ENCODE data around the gene MAU2. TPM values are rescaled to one million over a fixed set of nuclear protein-coding genes. Genes with fewer than 3 reads are reported as not detected.

Gene MAU2
- total RNA-seq, 1 donor from 2014 or later, result 35.0 TPM

- no peak overlapping the region for H3K27ac ChIP-seq
- H3K9me3 ChIP-seq (ENCODE audit: low read depth), result no peaks in the 10 kb centered on the region
- Mint-ChIP-seq H3K36me3 (peaks cover 9% of the 10 kb centered on the region), H3K4me1 (no peaks in the 10 kb centered on the region), H3K9me3 (no peaks in the 10 kb centered on the region), H3K4me3 (no peak overlapping the region), H3K27ac (no peak overlapping the region), H3K27me3 (ENCODE audit: insufficient read depth, low read depth) (peaks cover 5% of the 10 kb centered on the region)
- H3K27me3 ChIP-seq, result no peaks in the 10 kb centered on the region
- no peak for TF ChIP-seq CTCF (IDR thresholded peaks at IDR 0.05)
- TF ChIP-seq EZH2phosphoT487 (IDR thresholded peaks at IDR 0.05), result no peak
- no peak for TF ChIP-seq EZH2 (IDR thresholded peaks at IDR 0.05)
- H3K36me3 ChIP-seq, result no peaks in the 10 kb centered on the region
- H3K9ac ChIP-seq, result no peak overlapping the region
- H3F3A ChIP-seq (ENCODE audit: low read depth), result peaks cover 10% of the 10 kb centered on the region
- no peaks in the 10 kb centered on the region for H3K79me2 ChIP-seq (ENCODE audit: low read depth)
- no peak for DNase-seq (ENCODE audit: low spot score)
- H3K4me2 ChIP-seq, result no peak overlapping the region
- H4K20me1 ChIP-seq (ENCODE audit: low read depth), result no peaks in the 10 kb centered on the region
- H2AFZ ChIP-seq (replicated peaks), result no peak overlapping the region
- H3K4me3 ChIP-seq, result no peak overlapping the region
- H3K4me1 ChIP-seq, result no peaks in the 10 kb centered on the region
Measured at GRCh38 chr19:19355606-19356139, 35.0 kb downstream of the MAU2 start.

- TF ChIP-seq EZH2 (IDR thresholded peaks at IDR 0.05) (no peak), CTCF (IDR thresholded peaks at IDR 0.05) (no peak), EZH2phosphoT487 (IDR thresholded peaks at IDR 0.05) (no peak)
Measured at GRCh38 chr19:19356500-19356899, 35.9 kb downstream of the MAU2 start.

GRCh38 chr19:19356901-19357566, 36.4 kb downstream of the MAU2 start:
- H3K4me1 ChIP-seq, result no peaks in the 10 kb centered on the region
- Mint-ChIP-seq H3K4me3 (no peak overlapping the region), H3K4me1 (peaks cover 6% of the 10 kb centered on the region), H3K27ac (no peak overlapping the region), H3K9me3 (no peaks in the 10 kb centered on the region), H3K36me3 (peaks cover 9% of the 10 kb centered on the region), H3K27me3 (ENCODE audit: insufficient read depth, low read depth) (peaks cover 3% of the 10 kb centered on the region)
- peaks cover 17% of the 10 kb centered on the region for H3F3A ChIP-seq (ENCODE audit: low read depth)
- no peaks in the 10 kb centered on the region for H3K79me2 ChIP-seq (ENCODE audit: low read depth)
- no peak overlapping the region for H3K4me2 ChIP-seq
- no peak overlapping the region for H2AFZ ChIP-seq (replicated peaks)
- H3K27me3 ChIP-seq, result no peaks in the 10 kb centered on the region
- DNase-seq (ENCODE audit: low spot score), result no peak
- no peak overlapping the region for H3K27ac ChIP-seq
- no peaks in the 10 kb centered on the region for H3K36me3 ChIP-seq
- no peak overlapping the region for H3K4me3 ChIP-seq
- no peaks in the 10 kb centered on the region for H3K9me3 ChIP-seq (ENCODE audit: low read depth)
- H3K9ac ChIP-seq, result no peak overlapping the region
- H4K20me1 ChIP-seq (ENCODE audit: low read depth), result no peaks in the 10 kb centered on the region
- TF ChIP-seq CTCF (IDR thresholded peaks at IDR 0.05) (no peak), EZH2phosphoT487 (IDR thresholded peaks at IDR 0.05) (no peak), EZH2 (IDR thresholded peaks at IDR 0.05) (no peak)

More at GRCh38 chr19:19356500-19356899, 35.9 kb downstream of the MAU2 start:
- peaks cover 9% of the 10 kb centered on the region for H3K36me3 Mint-ChIP-seq
- Histone ChIP-seq H3K27ac (no peak overlapping the region), H3K36me3 (no peaks in the 10 kb centered on the region), H3F3A (ENCODE audit: low read depth) (peaks cover 17% of the 10 kb centered on the region), H3K4me2 (no peak overlapping the region), H3K9ac (no peak overlapping the region), H4K20me1 (ENCODE audit: low read depth) (no peaks in the 10 kb centered on the region), H2AFZ (replicated peaks) (no peak overlapping the region), H3K27me3 (no peaks in the 10 kb centered on the region), H3K4me3 (no peak overlapping the region), H3K4me1 (no peaks in the 10 kb centered on the region), H3K9me3 (ENCODE audit: low read depth) (no peaks in the 10 kb centered on the region), H3K79me2 (ENCODE audit: low read depth) (no peaks in the 10 kb centered on the region)
- no peaks in the 10 kb centered on the region for H3K9me3 Mint-ChIP-seq
- peaks cover 6% of the 10 kb centered on the region for H3K4me1 Mint-ChIP-seq
- H3K4me3 Mint-ChIP-seq, result no peak overlapping the region
- no peak overlapping the region for H3K27ac Mint-ChIP-seq
- peaks cover 5% of the 10 kb centered on the region for H3K27me3 Mint-ChIP-seq (ENCODE audit: insufficient read depth, low read depth)
- DNase-seq (ENCODE audit: low spot score), result no peak

Data from neural progenitor cell (in vitro differentiated cells).